ENCODE measurements around the gene TECPR2.

- TF ChIP-seq POLR2A (IDR thresholded peaks at IDR 0.05) (no peak), CTCF (IDR thresholded peaks at IDR 0.05) (no peak)
Observed at GRCh38 chr14:102418169-102418852, 55.6 kb downstream of the TECPR2 start.

Data from adrenal gland (tissue), 5 donors.